Measurements from ENCODE around the gene ZNF221. TPM values are rescaled to one million over a fixed set of nuclear protein-coding genes. Genes with fewer than 3 reads are reported as not detected.

ZNF221 gene
- total and polyA plus RNA-seq, 10 donors: 0.09 to 8.7 (median 4.7) TPM

GRCh38 chr19:43905897-43906296 is 45.1 kb upstream of the ZNF221 start:
- Histone ChIP-seq H3K9me3 (peaks cover 2 to 97% (median 92%) of the 10 kb centered on the region in 8 donors), H3K4me3 (no peak overlapping the region), H3K36me3 (peaks cover 0 to 5% (median 0%) of the 10 kb centered on the region in 6 donors), H3K27me3 (replicated peaks in 1 of 7) (no peaks in the 10 kb centered on the region), H3K4me1 (peaks cover 0 to 12% (median 4%) of the 10 kb centered on the region in 6 donors), H3K27ac (no peak overlapping the region)
- intact Hi-C loops (cut with DNase I; ENCODE audit: low total_unique reads): no loop called here
- no peak for DNase-seq
- 96 to 100% (median 98%) methylated on average over 5 of the region's 5 CpGs for WGBS, 5 donors
- TF ChIP-seq POLR2A (IDR thresholded peaks at IDR 0.05) (no peak), CTCF (IDR thresholded peaks at IDR 0.05 in 8 of 11, conservative IDR thresholded peaks at IDR 0.05 in 3 of 11) (no peak), POLR2AphosphoS5 (IDR thresholded peaks at IDR 0.05) (no peak)

- Histone ChIP-seq H3K9me3 (peaks cover 3 to 100% (median 99%) of the 10 kb centered on the region in 8 donors), H3K4me3 (no peak overlapping the region), H3K4me1 (peaks cover 0 to 7% (median 0%) of the 10 kb centered on the region in 6 donors), H3K36me3 (peaks cover 0 to 5% (median 0%) of the 10 kb centered on the region in 6 donors), H3K27me3 (replicated peaks in 1 of 7) (no peaks in the 10 kb centered on the region), H3K27ac (no peak overlapping the region)
- intact Hi-C loops (cut with DNase I; ENCODE audit: low total_unique reads): no loop called here
- DNase-seq: no peak
- TF ChIP-seq CTCF (IDR thresholded peaks at IDR 0.05 in 8 of 11, conservative IDR thresholded peaks at IDR 0.05 in 3 of 11) (no peak), POLR2A (IDR thresholded peaks at IDR 0.05) (no peak), POLR2AphosphoS5 (IDR thresholded peaks at IDR 0.05) (no peak)
- 86 to 97% (median 91%) methylated on average over 2 of the region's 2 CpGs for WGBS, 5 donors
These were observed 44.3 kb upstream of the ZNF221 start for GRCh38 chr19:43906774-43907173.

DNA sequence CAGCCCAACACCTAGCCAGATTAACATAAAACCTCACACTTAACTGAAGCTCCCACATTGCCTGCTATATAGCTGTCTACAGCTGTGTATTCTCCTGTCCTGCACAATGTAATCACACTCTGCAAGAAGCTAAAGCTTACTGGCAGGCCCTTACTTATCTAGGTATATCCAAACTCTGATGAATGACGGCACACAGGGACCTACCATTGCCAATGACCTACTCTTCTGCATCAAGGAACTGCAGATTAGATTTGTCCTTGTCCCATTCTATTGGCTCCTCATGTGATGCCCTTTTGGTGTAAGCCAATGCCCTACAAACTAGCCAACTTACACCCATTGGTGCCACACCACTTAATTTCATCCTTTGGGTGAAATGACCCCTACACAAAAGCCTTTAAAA is 42.4 kb upstream of the ZNF221 start:
- Histone ChIP-seq H3K27me3 (replicated peaks in 1 of 7) (no peaks in the 10 kb centered on the region), H3K4me3 (no peak overlapping the region), H3K4me1 (no peaks in the 10 kb centered on the region), H3K27ac (no peak overlapping the region), H3K9me3 (peaks cover 19 to 100% (median 100%) of the 10 kb centered on the region in 8 donors), H3K36me3 (peaks cover under 1 to 15% (median 5%) of the 10 kb centered on the region in 6 donors)
- intact Hi-C loops (cut with DNase I; ENCODE audit: low total_unique reads): no loop called here
- WGBS, 5 donors: 83 to 100% (median 92%) methylated on average over 1 of the region's 1 CpG
- no peak for DNase-seq
- TF ChIP-seq POLR2A (IDR thresholded peaks at IDR 0.05) (no peak), CTCF (IDR thresholded peaks at IDR 0.05 in 8 of 11, conservative IDR thresholded peaks at IDR 0.05 in 3 of 11) (no peak)

- intact Hi-C loops (cut with DNase I; ENCODE audit: low total_unique reads): no loop called here
- H3K9me3 ChIP-seq: peaks cover 42 to 100% (median 100%) of the 10 kb centered on the region in 8 donors
- peaks cover 22 to 35% (median 27%) of the 10 kb centered on the region in 6 donors for H3K36me3 ChIP-seq
- no peaks in the 10 kb centered on the region for H3K4me1 ChIP-seq
- TF ChIP-seq CTCF (IDR thresholded peaks at IDR 0.05 in 8 of 11, conservative IDR thresholded peaks at IDR 0.05 in 3 of 11) (no peak), POLR2A (IDR thresholded peaks at IDR 0.05) (no peak), POLR2AphosphoS5 (IDR thresholded peaks at IDR 0.05) (no peak)
- no peak for DNase-seq
- H3K4me3 ChIP-seq: no peak overlapping the region
- no peak overlapping the region for H3K27ac ChIP-seq
- no peaks in the 10 kb centered on the region for H3K27me3 ChIP-seq (replicated peaks in 1 of 7)
These were observed 40.1 kb upstream of the ZNF221 start for GRCh38 chr19:43910884-43911283.

All from spleen (tissue), 11 donors.